CD4-positive, alpha-beta memory T cell (primary cell): Measurements from ENCODE around the gene LGALS8. TPM values are rescaled to one million over a fixed set of nuclear protein-coding genes. Genes with fewer than 3 reads are reported as not detected.
"Not testable (repeated sequence)": the region's sequence is repeated elsewhere in the genome, so short reads cannot be mapped to it uniquely, and the experiment has no call there.

ENCODE experiments used
- CTCF ChIA-PET: fragments of 350-600 bp; sonication (Branson Sonifier 250); formaldehyde crosslinking; loops from one replicate; lab custom pipeline; 2021; ENCODE audit warnings: inconsistent platforms; ENCODE audit not compliant: partially characterized antibody; lab: Charles Lee
- POLR2A ChIA-PET: fragments of 350-600 bp; sonication (Branson Sonifier 250); formaldehyde crosslinking; loops from one replicate; lab custom pipeline; 2021; ENCODE audit not compliant: partially characterized antibody; lab: Charles Lee
- DNase-seq, 5 donors: peaks; one replicate each; pipeline versions ENCODE4 v3.0.0 to v3.0.0-alpha.2; 2020 to 2022; ENCODE audit warnings: mixed read lengths in 1 of 5
- H3K27ac ChIP-seq: one replicate; pipeline ENCODE4 v1.7.0; 2013; ENCODE audit warnings: low read depth, low read length
- H3K27me3 ChIP-seq: 2 replicates; pipeline ENCODE4 v1.7.0; 2013; ENCODE audit warnings: mild to moderate bottlenecking, low read length, moderate library complexity; ENCODE audit not compliant: insufficient read depth
- H3K36me3 ChIP-seq: 2 replicates; pipeline ENCODE4 v1.7.0; 2013; ENCODE audit warnings: mild to moderate bottlenecking, low read length, moderate library complexity; ENCODE audit not compliant: insufficient read depth
- H3K4me1 ChIP-seq: 2 replicates; pipeline ENCODE4 v1.7.0; 2013; ENCODE audit warnings: mild to moderate bottlenecking, low read length, moderate library complexity; ENCODE audit not compliant: insufficient read depth
- H3K4me3 ChIP-seq, 2 donors: one replicate each; pipeline ENCODE4 v1.7.0; 2013; ENCODE audit warnings: low read length in 2 of 2, mild to moderate bottlenecking in 1 of 2
- H3K9me3 ChIP-seq, 2 donors: one replicate each; pipeline ENCODE4 v1.7.0; 2013; ENCODE audit warnings: low read length in 2 of 2, control low read depth in 1 of 2; ENCODE audit not compliant: control insufficient read depth in 1 of 2
- H3K27ac Mint-ChIP-seq, 7 donors: one replicate each; pipeline ENCODE4 v1.8.0; 2020 to 2021; ENCODE audit warnings: mixed read lengths in 7 of 7, mild to moderate bottlenecking in 6 of 7, inconsistent platforms in 3 of 7, moderate library complexity in 3 of 7
- H3K27me3 Mint-ChIP-seq, 2 donors: one replicate each; pipeline ENCODE4 v1.8.0; 2020 to 2021; ENCODE audit warnings: mixed read lengths in 2 of 2
- H3K36me3 Mint-ChIP-seq, 2 donors: one replicate each; pipeline ENCODE4 v1.8.0; 2020 to 2021; ENCODE audit warnings: mixed read lengths in 2 of 2, inconsistent platforms in 1 of 2, mild to moderate bottlenecking in 1 of 2
- H3K4me1 Mint-ChIP-seq, 4 donors: one replicate each; pipeline ENCODE4 v1.8.0; 2020 to 2021; ENCODE audit warnings: mixed read lengths in 4 of 4, mild to moderate bottlenecking in 1 of 4
- H3K4me3 Mint-ChIP-seq, 8 donors: one replicate each; pipeline ENCODE4 v1.8.0; 2020 to 2021; ENCODE audit warnings: mixed read lengths in 8 of 8, mild to moderate bottlenecking in 7 of 8, moderate library complexity in 6 of 8, inconsistent platforms in 3 of 8
- H3K9me3 Mint-ChIP-seq, 8 donors: one replicate each; pipeline ENCODE4 v1.8.0; 2020 to 2021; ENCODE audit warnings: mixed read lengths in 8 of 8, mild to moderate bottlenecking in 5 of 8, inconsistent platforms in 3 of 8, moderate library complexity in 1 of 8
- intact Hi-C: fragments of 100-400 bp; cut with micrococcal nuclease; formaldehyde crosslinking; loops from one replicate; pipeline ENCODE4 v1.15.1; 2023
- polyA plus RNA-seq, 2 donors: library from polyadenylated mRNA; unstranded; fragments of 300-500 nt; fragmentation: Illumina TruSeq; gene quantifications; one replicate each; pipeline ENCODE4 v1.2.3, GENCODE V29; 2021
- total RNA-seq, 2 experiments: library from RNA; stranded (reverse); gene quantifications; one replicate each; pipeline ENCODE4 v1.2.3, GENCODE V29; 2021

The LGALS8 gene
- total RNA-seq (100 to 1,000 TPM; 193 to 196 TPM), polyA plus RNA-seq (10 to 100 TPM; 46.8 to 66.4 TPM)

- CTCF ChIA-PET = interaction anchor here (1.2 kb wide), 1 partner anchor 10 kb away, joined by 3 read pairs; no protein-coding TSS in a partner anchor
- no peaks in the 10 kb centered on the region for H3K27me3 Mint-ChIP-seq
Measured at GRCh38 chr1:236523704-236524141, at the start of gene LGALS8. Gene LGALS8 (plus strand): TSS chr1:236523982. CDS start chr1:236526071, 2,089 bp downstream.

GRCh38 chr1:236476019-236476418 lies 47.8 kb upstream of the LGALS8 start:
- Mint-ChIP-seq H3K9me3 (no peaks in the 10 kb centered on the region), H3K27me3 (peaks cover 0 to 4% of the 10 kb centered on the region in 2 donors), H3K4me3 (no peak overlapping the region), H3K4me1 (peaks cover 0 to 1% (median 0%) of the 10 kb centered on the region in 4 donors), H3K27ac (no peak overlapping the region), H3K36me3 (peaks cover 0 to 4% of the 10 kb centered on the region in 2 donors)
- H3K9me3 ChIP-seq = no peaks in the 10 kb centered on the region
- intact Hi-C loops = no loop called here
- H3K27me3 ChIP-seq = no peaks in the 10 kb centered on the region
- no peak overlapping the region for H3K27ac ChIP-seq
- H3K4me3 ChIP-seq = no peak overlapping the region
- ChIA-PET CTCF (no interaction called here), POLR2A (no interaction called here)
- H3K4me1 ChIP-seq = no peaks in the 10 kb centered on the region
- H3K36me3 ChIP-seq = no peaks in the 10 kb centered on the region
- DNase-seq = no peak

More at GRCh38 chr1:236523704-236524141, at the start of gene LGALS8:
- H3K9me3 Mint-ChIP-seq = no peaks in the 10 kb centered on the region
- H3K36me3 Mint-ChIP-seq = peaks cover 19 to 27% of the 10 kb centered on the region in 2 donors
- peaks cover 17% of the 10 kb centered on the region for H3K36me3 ChIP-seq
- H3K4me1 ChIP-seq = peaks cover 22% of the 10 kb centered on the region
- H3K27me3 ChIP-seq = no peaks in the 10 kb centered on the region
- no peaks in the 10 kb centered on the region for H3K9me3 ChIP-seq
- H3K27ac Mint-ChIP-seq = peak within 1 kb of the TSS; percentile 91 to 99 (median 99)
- H3K27ac ChIP-seq = peak within 1 kb of the TSS; percentile 94
- peak; percentile 80 to 88 (median 84) for DNase-seq
- H3K4me3 ChIP-seq = peak within 1 kb of the TSS; percentile 87 to 96
- peak within 1 kb of the TSS; percentile 94 to 100 (median 99) for H3K4me3 Mint-ChIP-seq
- POLR2A ChIA-PET = interaction anchor here (1.0 to 12.9 kb wide), 8 partner anchors 6 to 1019 kb away, joined by 3 to 82 read pairs (median 7); partner anchors contain the start of genes B3GALNT2 and ERO1B
- H3K4me1 Mint-ChIP-seq = peaks cover 19 to 63% (median 35%) of the 10 kb centered on the region in 4 donors
- intact Hi-C loops = loop anchor here (2.0 to 5.0 kb wide), 3 partner anchors 81 to 274 kb away; partner anchors contain the start of genes ERO1B, HEATR1 and MTR

GRCh38 chr1:236480758-236481436 lies 42.9 kb upstream of the LGALS8 start:
- Mint-ChIP-seq H3K4me1 (peaks cover 0 to 1% (median under 1%) of the 10 kb centered on the region in 4 donors), H3K27ac (peak overlapping the region in 2 of 7 donors; percentile 22 to 48), H3K4me3 (no peak overlapping the region), H3K9me3 (no peaks in the 10 kb centered on the region), H3K27me3 (no peaks in the 10 kb centered on the region), H3K36me3 (peaks cover 8 to 14% of the 10 kb centered on the region in 2 donors)
- H3K4me3 ChIP-seq = no peak overlapping the region
- no peak for DNase-seq
- no peak overlapping the region for H3K27ac ChIP-seq
- POLR2A ChIA-PET = no interaction called here
- no peaks in the 10 kb centered on the region for H3K36me3 ChIP-seq
- no peaks in the 10 kb centered on the region for H3K9me3 ChIP-seq
- intact Hi-C loops = no loop called here
- CTCF ChIA-PET = no interaction called here
- H3K4me1 ChIP-seq = no peaks in the 10 kb centered on the region
- H3K27me3 ChIP-seq = no peaks in the 10 kb centered on the region

GRCh38 chr1:236484310-236484971 lies 39.3 kb upstream of the LGALS8 start:
- CTCF ChIA-PET = interaction anchor here (0.7 to 1.7 kb wide), 3 partner anchors 10 to 74 kb away, joined by 3 to 5 read pairs (median 4); no protein-coding TSS in a partner anchor
- DNase-seq = no peak

GRCh38 chr1:236486356-236487002 lies 37.3 kb upstream of the LGALS8 start:
- intact Hi-C loops = no loop called here
- no peaks in the 10 kb centered on the region for H3K9me3 Mint-ChIP-seq
- Histone ChIP-seq H3K4me1 (no peaks in the 10 kb centered on the region), H3K27ac (no peak overlapping the region), H3K9me3 (no peaks in the 10 kb centered on the region), H3K27me3 (no peaks in the 10 kb centered on the region), H3K36me3 (no peaks in the 10 kb centered on the region), H3K4me3 (no peak overlapping the region)
- CTCF ChIA-PET = interaction anchor here (1.0 to 1.6 kb wide), 4 partner anchors 35 to 378 kb away, joined by 3 to 5 read pairs (median 4); no protein-coding TSS in a partner anchor
- POLR2A ChIA-PET = interaction anchor here (0.6 kb wide), 1 partner anchor 331 kb away, joined by 3 read pairs; no protein-coding TSS in a partner anchor
- H3K27me3 Mint-ChIP-seq = peaks cover 2 to 3% of the 10 kb centered on the region in 2 donors
- H3K4me1 Mint-ChIP-seq = peaks cover 3 to 12% (median 7%) of the 10 kb centered on the region in 4 donors
- DNase-seq = no peak
- H3K36me3 Mint-ChIP-seq = peaks cover 8 to 9% of the 10 kb centered on the region in 2 donors
- no peak overlapping the region for H3K27ac Mint-ChIP-seq
- no peak overlapping the region for H3K4me3 Mint-ChIP-seq

More at GRCh38 chr1:236484310-236484971, 39.3 kb upstream of the LGALS8 start:
- Histone ChIP-seq H3K27me3 (no peaks in the 10 kb centered on the region), H3K27ac (no peak overlapping the region), H3K9me3 (no peaks in the 10 kb centered on the region), H3K4me1 (no peaks in the 10 kb centered on the region), H3K36me3 (no peaks in the 10 kb centered on the region), H3K4me3 (no peak overlapping the region)
- Mint-ChIP-seq H3K36me3 (peaks cover 8 to 9% of the 10 kb centered on the region in 2 donors), H3K9me3 (no peaks in the 10 kb centered on the region), H3K27me3 (no peaks in the 10 kb centered on the region), H3K4me1 (peaks cover 0 to 5% (median under 1%) of the 10 kb centered on the region in 4 donors), H3K27ac (no peak overlapping the region), H3K4me3 (no peak overlapping the region)
- POLR2A ChIA-PET = no interaction called here
- intact Hi-C loops = no loop called here

- H3K4me3 Mint-ChIP-seq, H3K36me3 ChIP-seq, H3K27me3 Mint-ChIP-seq, H3K9me3 ChIP-seq, H3K27ac ChIP-seq, H3K4me1 ChIP-seq, H3K27me3 ChIP-seq, H3K4me3 ChIP-seq, intact Hi-C loops, H3K27ac Mint-ChIP-seq, DNase-seq, POLR2A ChIA-PET, H3K9me3 Mint-ChIP-seq, H3K36me3 Mint-ChIP-seq: not testable (repeated sequence)
- peaks cover 11 to 22% (median 13%) of the 10 kb centered on the region in 4 donors for H3K4me1 Mint-ChIP-seq
- CTCF ChIA-PET = interaction anchor here (0.7 to 4.3 kb wide), 12 partner anchors 9 to 390 kb away, joined by 3 to 27 read pairs (median 3); no protein-coding TSS in a partner anchor
Measured at GRCh38 chr1:236489161-236489560, 34.6 kb upstream of the LGALS8 start.
